Smooth muscle cell (in vitro differentiated cells): ENCODE data around the gene BLACAT1. TPM values are rescaled to one million over a fixed set of nuclear protein-coding genes. Genes with fewer than 3 reads are reported as not detected.
A peak's percentile ranks its signal among the peaks of the same experiment; 100 is the strongest.

Experiments used
- DNase-seq: peaks from one replicate; lab custom pipeline; 2025; ENCODE audit not compliant: unreplicated experiment; lab: John Stamatoyannopoulos, UW
- H2AFZ ChIP-seq: fragments of 200-600 bp; sonication (generic); 2 replicates; pipeline ENCODE4 v1.6.0; 2016; ENCODE audit warnings: antibody characterized with exemption, low read depth, mild to moderate bottlenecking
- H3F3A ChIP-seq: fragments of 200-600 bp; sonication (generic); 2 replicates; pipeline ENCODE4 v1.6.0; 2017; ENCODE audit warnings: antibody characterized with exemption, low read depth
- H3K27ac ChIP-seq: fragments of 200-600 bp; sonication (generic); 2 replicates; pipeline ENCODE4 v1.5.1; 2016; ENCODE audit warnings: low read depth, mild to moderate bottlenecking
- H3K27me3 ChIP-seq: fragments of 200-600 bp; sonication (generic); 2 replicates; pipeline ENCODE4 v1.6.1; 2016; ENCODE audit warnings: low read depth, mild to moderate bottlenecking
- H3K36me3 ChIP-seq: fragments of 200-600 bp; sonication (generic); 2 replicates; pipeline ENCODE4 v1.5.1; 2016; ENCODE audit warnings: low read depth
- H3K4me1 ChIP-seq: fragments of 200-600 bp; sonication (generic); 2 replicates; pipeline ENCODE4 v1.5.1; 2016; ENCODE audit warnings: low read depth
- H3K4me2 ChIP-seq: fragments of 200-600 bp; sonication (generic); 2 replicates; pipeline ENCODE4 v1.6.0; 2016; ENCODE audit warnings: mild to moderate bottlenecking
- H3K4me3 ChIP-seq: fragments of 200-600 bp; sonication (generic); 2 replicates; pipeline ENCODE4 v1.5.1; 2016; ENCODE audit warnings: mild to moderate bottlenecking
- H3K79me2 ChIP-seq: fragments of 200-600 bp; sonication (generic); 2 replicates; pipeline ENCODE4 v1.6.0; 2016; ENCODE audit warnings: low read depth, mild to moderate bottlenecking
- H3K9ac ChIP-seq: fragments of 200-600 bp; sonication (generic); 2 replicates; pipeline ENCODE4 v1.6.0; 2016; ENCODE audit warnings: low read depth
- H3K9me3 ChIP-seq: fragments of 200-600 bp; sonication (generic); replicated peaks from 2 replicates; pipeline ENCODE4 v1.5.1; 2016; ENCODE audit warnings: low read depth
- H4K20me1 ChIP-seq: fragments of 200-600 bp; sonication (generic); 2 replicates; pipeline ENCODE4 v1.6.0; 2016; ENCODE audit warnings: low read depth
- CTCF ChIP-seq: fragments of 200-600 bp; sonication (generic); IDR thresholded peaks from 2 replicates; pipeline ENCODE4 v1.5.1; 2017; ENCODE audit warnings: borderline replicate concordance, mild to moderate bottlenecking, antibody characterized with exemption; ENCODE audit not compliant: insufficient read depth, poor library complexity, severe bottlenecking
- WGBS: methylation state at CpG from one replicate; pipeline ENCODE4 v1.1.7; 2016; ENCODE audit warnings: low lambda C conversion rate; 5-methylcytosine and 5-hydroxymethylcytosine counted together
- polyA plus RNA-seq: library from polyadenylated mRNA; unstranded; fragments of >200 nt; fragmentation: Nextera tagmentation; extraction: Ambion mirVana; gene quantifications from 2 replicates; pipeline ENCODE4 v1.2.1, GENCODE V29; 2016
- total RNA-seq: library from RNA; depleted of rRNA; stranded (reverse); fragments of >200 nt; gene quantifications from 2 replicates; pipeline ENCODE4 v1.2.3, GENCODE V29; 2014

Gene BLACAT1
- total and polyA plus RNA-seq, 2 experiments from 2014 or later = 0.72 to 3.9 TPM

- TF ChIP-seq CTCF = no peak
- 66% methylated on average over 2 of the region's 2 CpGs for WGBS
- H3K27ac ChIP-seq = no peak overlapping the region
Measured at GRCh38 chr1:205492201-205492667, 36.4 kb upstream of the BLACAT1 start.

GRCh38 chr1:205491794-205492193 lies 35.9 kb upstream of the BLACAT1 start:
- no peak overlapping the region for H2AFZ ChIP-seq
- no peak overlapping the region for H3K9ac ChIP-seq
- H3K9me3 ChIP-seq = no peaks in the 10 kb centered on the region
- no peaks in the 10 kb centered on the region for H3K79me2 ChIP-seq
- peaks cover 10% of the 10 kb centered on the region for H3K27me3 ChIP-seq
- WGBS = 45% methylated on average over 4 of the region's 4 CpGs
- H3K4me1 ChIP-seq = peaks cover 13% of the 10 kb centered on the region
- H3K27ac ChIP-seq = no peak overlapping the region
- no peak overlapping the region for H3K4me3 ChIP-seq
- no peak overlapping the region for H3K4me2 ChIP-seq
- H3K36me3 ChIP-seq = no peaks in the 10 kb centered on the region
- DNase-seq = no peak
- H4K20me1 ChIP-seq = no peaks in the 10 kb centered on the region
- H3F3A ChIP-seq = no peaks in the 10 kb centered on the region
- no peak for TF ChIP-seq CTCF

More at GRCh38 chr1:205492201-205492667, 36.4 kb upstream of the BLACAT1 start:
- Histone ChIP-seq H3K4me2 (no peak overlapping the region), H4K20me1 (no peaks in the 10 kb centered on the region), H3K9me3 (no peaks in the 10 kb centered on the region), H3K9ac (no peak overlapping the region), H3K79me2 (no peaks in the 10 kb centered on the region), H2AFZ (no peak overlapping the region), H3K36me3 (no peaks in the 10 kb centered on the region), H3K4me3 (no peak overlapping the region), H3F3A (no peaks in the 10 kb centered on the region), H3K27me3 (peaks cover 10% of the 10 kb centered on the region), H3K4me1 (peaks cover 13% of the 10 kb centered on the region)
- DNase-seq = no peak

GRCh38 chr1:205488074-205488723 lies 32.4 kb upstream of the BLACAT1 start:
- Histone ChIP-seq H3K4me3 (no peak overlapping the region), H3K79me2 (no peaks in the 10 kb centered on the region), H3K27ac (no peak overlapping the region), H4K20me1 (no peaks in the 10 kb centered on the region), H3K4me2 (no peak overlapping the region), H3K4me1 (peaks cover 13% of the 10 kb centered on the region), H3K9ac (no peak overlapping the region), H2AFZ (no peak overlapping the region), H3K9me3 (no peaks in the 10 kb centered on the region), H3F3A (no peaks in the 10 kb centered on the region), H3K36me3 (no peaks in the 10 kb centered on the region), H3K27me3 (peaks cover 20% of the 10 kb centered on the region)
- DNase-seq = no peak
- 39% methylated on average over 9 of the region's 9 CpGs for WGBS
- peak; percentile 77 for TF ChIP-seq CTCF

- H3K79me2 ChIP-seq = no peaks in the 10 kb centered on the region
- no peaks in the 10 kb centered on the region for H3F3A ChIP-seq
- H4K20me1 ChIP-seq = no peaks in the 10 kb centered on the region
- H3K4me1 ChIP-seq = peaks cover 7% of the 10 kb centered on the region
- no peak overlapping the region for H2AFZ ChIP-seq
- no peaks in the 10 kb centered on the region for H3K36me3 ChIP-seq
- 91% methylated on average over 6 of the region's 6 CpGs for WGBS
- H3K9ac ChIP-seq = no peak overlapping the region
- no peaks in the 10 kb centered on the region for H3K9me3 ChIP-seq
- peaks cover 40% of the 10 kb centered on the region for H3K27me3 ChIP-seq
- no peak overlapping the region for H3K4me2 ChIP-seq
- no peak for TF ChIP-seq CTCF
- H3K27ac ChIP-seq = no peak overlapping the region
- no peak overlapping the region for H3K4me3 ChIP-seq
- no peak for DNase-seq
Measured at GRCh38 chr1:205486258-205486657, 30.4 kb upstream of the BLACAT1 start.
